GOT3 (cell line): ENCODE measurements around the gene IVNS1ABP.
A peak's percentile ranks its signal among the peaks of the same experiment; 100 is the strongest.
"Not testable (repeated sequence)": the region's sequence is repeated elsewhere in the genome, so short reads cannot be mapped to it uniquely, and the experiment has no call there.

Source experiments
- DNase-seq: peaks from one replicate; lab custom pipeline; 2025; ENCODE audit warnings: mixed read lengths; lab: John Stamatoyannopoulos, UW

IVNS1ABP gene

GRCh38 chr1:185317034-185317885 is at the start of gene IVNS1ABP:
Gene IVNS1ABP (minus strand): TSS chr1:185317243. CDS start chr1:185309493, 7,750 bp downstream.
- peak; percentile 98 for DNase-seq

GRCh38 chr1:185365951-185366350 is 48.9 kb upstream of the IVNS1ABP start:
- DNase-seq, result no peak

DNA sequence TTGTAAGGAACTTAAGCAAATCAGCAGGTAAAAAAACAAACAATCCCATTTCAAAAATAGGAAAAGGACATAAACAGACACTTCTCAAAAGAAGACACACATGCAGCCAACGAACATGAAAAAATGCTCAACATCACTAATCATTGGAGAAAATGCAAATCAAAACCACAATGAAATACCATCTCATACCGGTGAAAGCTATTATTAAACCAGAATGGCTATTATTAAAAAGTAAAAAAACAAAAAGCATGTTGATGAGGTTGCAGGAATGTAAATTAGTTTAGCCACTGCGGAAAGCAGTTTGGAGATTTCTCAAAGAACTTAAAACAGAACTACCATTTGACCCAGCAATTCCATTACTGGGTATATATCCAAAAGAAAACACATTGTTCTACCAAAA is 47.5 kb upstream of the IVNS1ABP start:
- DNase-seq, result not testable (repeated sequence)

DNA sequence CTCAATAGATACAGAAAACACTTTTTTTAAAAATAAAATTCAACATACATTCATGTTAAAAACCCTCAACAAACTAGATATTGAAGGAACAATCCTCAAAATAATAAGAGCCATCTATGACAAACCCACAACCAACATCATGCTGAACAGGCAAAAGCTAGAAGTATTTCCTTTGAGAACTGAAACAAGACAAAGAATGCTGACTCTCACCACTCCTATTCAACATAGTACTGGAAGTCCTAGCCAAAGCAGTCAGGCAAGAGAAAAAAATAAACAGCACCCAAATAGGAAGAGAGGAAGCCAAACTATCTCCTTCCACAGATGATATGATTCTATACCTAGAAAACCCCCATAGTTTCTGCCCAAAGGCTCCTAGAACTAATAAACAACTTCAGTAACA is 46.2 kb upstream of the IVNS1ABP start:
- no peak for DNase-seq

DNA sequence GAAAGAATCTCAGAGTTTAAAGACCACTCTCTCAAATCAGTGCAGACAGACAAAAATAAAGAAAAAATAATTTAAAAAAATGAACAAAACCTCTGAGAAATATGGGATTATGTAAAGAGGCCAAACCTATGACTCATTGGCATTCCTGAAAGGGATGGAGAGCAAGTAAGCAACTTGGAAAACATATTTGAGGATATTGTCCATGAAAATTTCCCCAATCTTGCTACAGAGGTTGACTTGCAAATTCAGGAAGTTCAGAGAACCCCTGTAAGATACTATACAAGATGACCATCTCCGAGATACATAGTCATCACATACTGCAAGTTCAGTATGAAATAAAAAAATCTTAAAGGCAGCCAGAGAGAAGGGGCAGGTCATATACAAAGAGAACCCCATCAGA is 43.7 kb upstream of the IVNS1ABP start:
- no peak for DNase-seq

- DNase-seq, result no peak
Observed at GRCh38 chr1:185358957-185359356, 41.9 kb upstream of the IVNS1ABP start.

DNA sequence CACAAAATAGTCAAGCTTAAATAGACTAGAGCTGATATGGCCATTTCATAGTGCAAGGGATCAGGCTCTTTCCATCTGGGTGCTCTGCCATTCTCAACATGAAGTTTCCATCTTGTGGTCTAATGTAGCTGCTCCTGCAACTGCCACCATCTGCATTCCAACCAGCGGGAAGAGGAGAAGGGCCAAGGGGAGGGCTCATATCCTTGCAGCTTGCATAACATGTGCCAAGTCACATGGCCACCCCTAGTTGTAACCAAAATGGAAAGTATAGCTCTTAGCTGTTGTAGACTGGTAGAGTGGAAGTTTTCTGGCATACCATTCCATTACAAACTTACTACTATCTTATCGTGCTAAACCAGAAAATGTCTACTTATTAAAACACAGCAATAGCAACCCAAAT is 38.9 kb upstream of the IVNS1ABP start:
- DNase-seq, result no peak

- DNase-seq, result no peak
Observed at GRCh38 chr1:185353124-185353523, 36.1 kb upstream of the IVNS1ABP start.

DNA sequence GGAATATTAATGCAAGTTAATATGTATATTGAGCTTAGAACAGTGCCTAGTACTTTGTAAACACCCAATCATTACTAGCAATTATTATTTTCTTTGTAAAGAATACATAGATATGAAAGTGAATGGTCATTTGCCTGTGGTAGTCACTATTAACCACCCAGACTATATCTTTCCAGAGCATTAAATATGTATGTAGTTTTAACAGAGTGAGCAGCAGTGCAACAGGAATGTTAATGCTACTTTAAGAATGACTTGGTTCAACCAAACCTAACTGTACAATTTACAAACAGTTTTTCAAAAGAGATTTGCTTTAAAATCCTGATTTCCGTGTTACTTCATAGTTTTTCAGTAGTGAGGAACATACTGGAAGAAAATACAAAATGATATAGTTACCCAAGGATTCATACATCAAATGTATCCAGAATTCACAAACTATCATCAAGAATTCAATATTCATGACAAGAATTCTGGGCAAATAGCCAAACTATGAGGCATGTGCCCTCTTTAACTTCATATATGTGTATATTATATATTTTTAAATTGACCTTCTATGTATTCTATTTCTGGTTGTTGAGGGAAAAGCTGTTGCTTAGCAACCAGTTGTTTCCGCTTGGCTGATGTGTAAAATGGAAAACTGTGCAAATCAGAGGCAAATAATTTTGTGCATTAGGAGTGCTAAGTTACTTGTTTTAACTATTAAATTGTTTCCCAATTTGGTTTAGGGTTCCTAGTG is 34.9 kb upstream of the IVNS1ABP start:
- no peak for DNase-seq

GRCh38 chr1:185350027-185350442 is 33.0 kb upstream of the IVNS1ABP start:
- DNase-seq, result no peak

GRCh38 chr1:185349556-185349955 is 32.5 kb upstream of the IVNS1ABP start:
- DNase-seq, result no peak

GRCh38 chr1:185348985-185349384 is 31.9 kb upstream of the IVNS1ABP start:
- no peak for DNase-seq

GRCh38 chr1:185348296-185348695 is 31.3 kb upstream of the IVNS1ABP start:
- no peak for DNase-seq

GRCh38 chr1:185345913-185346720 is 29.1 kb upstream of the IVNS1ABP start:
- DNase-seq, result no peak

DNA sequence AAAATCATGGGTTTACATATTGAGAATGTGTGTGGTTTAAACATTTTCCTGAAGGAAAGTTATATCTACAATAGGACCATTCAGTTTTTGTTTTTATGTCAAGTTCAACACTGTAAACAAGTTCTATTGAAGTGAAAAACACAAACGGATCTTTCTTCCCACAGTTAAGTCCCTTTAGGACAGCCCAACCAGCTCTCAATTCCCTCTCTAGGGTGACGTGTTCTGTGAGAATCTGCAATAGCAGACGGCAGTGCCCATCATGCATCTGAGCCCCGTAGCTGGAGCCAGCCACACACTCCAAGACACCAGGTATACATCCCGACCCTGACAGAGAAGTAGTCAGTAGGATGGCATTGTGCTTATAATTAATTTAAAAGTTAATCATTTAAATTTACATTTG is 26.3 kb upstream of the IVNS1ABP start:
- no peak for DNase-seq

DNA sequence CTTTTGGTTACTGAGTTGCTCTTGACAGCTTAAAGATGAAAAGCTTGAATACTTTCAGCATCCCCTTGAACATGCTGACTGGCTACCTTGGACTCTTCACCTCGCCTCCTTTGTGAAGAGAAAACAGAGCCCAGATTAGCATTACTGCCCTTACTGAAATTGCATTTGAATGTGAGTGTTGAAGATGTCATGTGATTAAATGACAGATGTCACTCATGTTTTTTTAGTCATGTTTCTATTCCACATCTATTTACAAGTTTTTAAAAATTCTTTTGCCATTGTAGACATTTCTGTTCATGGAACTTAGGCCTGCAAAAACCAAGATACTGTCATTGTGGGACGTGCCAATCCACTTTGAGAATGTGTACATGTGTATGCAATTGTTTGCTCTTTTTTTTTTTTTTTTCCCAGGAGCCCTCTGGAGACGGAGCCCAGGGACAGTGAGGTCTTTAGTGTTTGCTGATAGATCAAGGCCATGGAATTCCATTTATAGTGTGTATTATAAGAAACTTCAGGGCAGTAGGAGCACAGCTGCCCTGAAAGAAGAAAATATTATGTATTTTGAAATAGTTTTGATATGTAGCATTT is 25.7 kb upstream of the IVNS1ABP start:
- no peak for DNase-seq

DNA sequence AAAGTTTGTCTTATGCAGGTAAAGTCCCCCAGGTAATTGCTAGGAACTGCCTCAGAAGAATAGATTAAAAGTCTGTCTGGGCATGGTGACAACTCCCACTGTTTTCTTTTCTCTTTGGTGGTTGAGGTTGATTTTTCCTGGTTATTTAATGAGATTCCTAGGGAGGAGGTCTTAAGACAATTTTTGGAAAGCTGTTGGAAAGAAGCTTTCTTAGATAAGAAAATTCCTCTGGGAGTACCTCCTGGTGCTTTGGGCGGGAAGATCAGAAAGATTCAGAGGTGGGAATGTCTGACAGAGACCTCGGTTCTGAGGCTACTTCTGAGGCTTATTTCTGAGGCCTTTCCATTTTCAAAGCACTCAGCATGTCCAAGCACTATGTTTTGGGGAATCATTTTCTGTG is 25.0 kb upstream of the IVNS1ABP start:
- DNase-seq, result no peak

- no peak for DNase-seq
Observed at GRCh38 chr1:185341196-185341781, 24.2 kb upstream of the IVNS1ABP start.

DNA sequence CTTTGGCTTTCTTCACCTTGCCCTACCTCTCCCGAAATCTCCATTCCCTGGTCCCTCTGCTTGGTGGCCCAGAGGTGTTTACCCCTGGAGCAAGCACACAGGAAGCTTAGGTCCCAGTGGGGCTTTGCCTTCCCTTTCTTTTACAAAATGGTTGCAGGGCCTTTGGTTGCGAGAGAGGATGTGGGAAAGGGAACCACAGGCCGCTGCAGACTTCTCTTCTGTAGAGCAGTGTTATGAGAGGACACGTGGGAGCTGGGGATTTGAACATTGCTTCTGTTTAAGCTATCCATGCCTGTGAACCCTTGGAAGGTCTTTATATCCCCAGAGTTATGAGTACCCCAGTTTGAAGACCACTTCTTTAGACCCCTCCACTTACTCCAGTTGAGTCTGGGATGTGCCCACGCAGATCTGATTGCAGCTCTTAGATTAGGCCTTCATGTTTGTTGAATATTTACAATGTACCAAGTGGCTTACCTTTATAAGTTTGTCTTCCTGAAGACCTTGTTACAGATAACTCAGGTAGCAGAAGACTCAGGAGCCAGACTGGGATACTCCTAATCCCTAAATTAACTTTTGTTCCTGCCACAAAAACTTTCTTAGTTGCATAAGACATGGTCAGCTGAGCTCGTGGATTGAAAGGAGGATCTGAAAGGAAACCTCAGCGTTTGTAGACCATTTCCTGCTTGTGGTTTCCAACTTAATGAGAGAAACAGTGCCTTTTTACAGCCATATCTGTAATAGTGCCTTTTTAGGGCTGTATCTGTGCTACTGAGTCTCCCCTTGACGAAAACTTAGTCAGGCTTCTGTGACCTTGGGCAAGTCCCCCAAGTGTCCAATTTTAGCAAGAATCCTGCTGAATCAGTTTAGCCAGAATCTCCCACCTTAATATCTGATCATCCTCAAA is 21.9 kb upstream of the IVNS1ABP start:
- DNase-seq, result no peak

- DNase-seq, result no peak
Observed at GRCh38 chr1:185337246-185337645, 20.2 kb upstream of the IVNS1ABP start.

GRCh38 chr1:185334182-185334581 is 17.1 kb upstream of the IVNS1ABP start:
- DNase-seq, result no peak
